NCI-H446 treated with DMSO at 0.1 percent for 48 hours (cell line): Measurements from ENCODE around the gene PDE2A.

Source experiments
- DNase-seq: peaks from one replicate; lab custom pipeline; 2025; lab: John Stamatoyannopoulos, UW

Gene PDE2A

GRCh38 chr11:72635933-72636332, 38.3 kb downstream of the PDE2A start:
- DNase-seq = no peak

GRCh38 chr11:72635309-72635915, 38.8 kb downstream of the PDE2A start:
- DNase-seq = no peak

- DNase-seq = no peak
These were observed 39.6 kb downstream of the PDE2A start for GRCh38 chr11:72634472-72635095.

GRCh38 chr11:72634016-72634415, 40.2 kb downstream of the PDE2A start:
- DNase-seq = no peak

GRCh38 chr11:72633068-72633467, 41.2 kb downstream of the PDE2A start:
- DNase-seq = no peak

- peak; percentile 76 for DNase-seq
These were observed 42.2 kb downstream of the PDE2A start for GRCh38 chr11:72631806-72632731.

GRCh38 chr11:72630104-72630852, 43.9 kb downstream of the PDE2A start:
- no peak for DNase-seq

- peak; percentile 95 for DNase-seq
These were observed 45.0 kb downstream of the PDE2A start for GRCh38 chr11:72629266-72629665.

- DNase-seq = peak; percentile 59
These were observed 46.5 kb downstream of the PDE2A start for GRCh38 chr11:72627594-72628281.

GRCh38 chr11:72626414-72626936, 47.7 kb downstream of the PDE2A start:
- DNase-seq = peak; percentile 79

- peak; percentile 60 for DNase-seq
These were observed 48.4 kb downstream of the PDE2A start for GRCh38 chr11:72625691-72626413.

GRCh38 chr11:72624496-72625201, 49.6 kb downstream of the PDE2A start:
- DNase-seq = no peak

- DNase-seq = no peak
These were observed 51.2 kb downstream of the PDE2A start for GRCh38 chr11:72623052-72623451.

GRCh38 chr11:72621008-72621610, 53.1 kb downstream of the PDE2A start:
- DNase-seq = no peak

GRCh38 chr11:72618803-72619202, 55.4 kb downstream of the PDE2A start:
- no peak for DNase-seq

- DNase-seq = peak; percentile 52
These were observed 57.0 kb downstream of the PDE2A start for GRCh38 chr11:72617080-72617762.

- no peak for DNase-seq
These were observed 57.6 kb downstream of the PDE2A start for GRCh38 chr11:72616655-72617054.

GRCh38 chr11:72615329-72615728, 58.9 kb downstream of the PDE2A start:
- no peak for DNase-seq

- no peak for DNase-seq
These were observed 59.8 kb downstream of the PDE2A start for GRCh38 chr11:72614381-72614780.
